RWPE1 (cell line): ENCODE data around the gene CENPQ.
"Not testable (repeated sequence)": the region's sequence is repeated elsewhere in the genome, so short reads cannot be mapped to it uniquely, and the experiment has no call there.

Source experiments
- CTCF ChIA-PET: fragments of 350-600 bp; sonication (Branson Sonifier 250); formaldehyde crosslinking; extraction: SDS; loops from one replicate; lab custom pipeline; 2021; lab: Yijun Ruan, JAX
- POLR2A ChIA-PET: fragments of 400-600 bp; formaldehyde crosslinking; extraction: SDS; loops from one replicate; lab custom pipeline; 2020; ENCODE audit warnings: antibody characterized with exemption; ENCODE audit not compliant: low non-redundant PET; lab: Yijun Ruan, JAX
- DNase-seq: peaks from one replicate; pipeline ENCODE4 v3.0.0; 2012; ENCODE audit warnings: low spot score
- H3K27ac ChIP-seq: fragments of 450-650 bp; 2 replicates; pipeline ENCODE4 v1.5.1; 2017
- TF ChIP-seq, protein P1 (sequence below): fragments of 450-650 bp; conservative IDR thresholded peaks from 2 replicates; pipeline ENCODE4 v1.5.1; 2017; ENCODE audit warnings: low read depth, mild to moderate bottlenecking

The CENPQ gene

DNA sequence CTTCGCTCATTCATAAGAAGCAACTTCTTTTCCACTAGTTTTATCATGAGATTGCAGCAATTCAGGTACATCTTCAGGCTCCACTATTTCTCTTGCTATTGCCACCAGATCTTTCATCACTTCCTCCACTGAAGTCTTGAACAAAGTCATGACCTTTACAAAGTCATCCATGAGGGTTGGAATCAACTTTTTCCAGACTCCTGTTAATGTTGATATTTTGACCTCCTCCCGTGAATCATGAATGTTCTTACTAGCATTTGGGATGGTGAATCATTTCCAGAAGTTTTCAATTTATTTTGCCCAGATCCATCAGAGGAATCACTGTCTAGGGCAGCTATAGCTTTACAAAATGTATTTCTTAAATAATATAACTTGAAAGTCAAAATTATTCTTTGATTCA, 1.5 kb downstream of the CENPQ start:
- DNase-seq, result no peak
- ChIA-PET CTCF (no interaction called here), POLR2A (no interaction called here)
- no peak overlapping the region for H3K27ac ChIP-seq
- TF ChIP-seq, protein P1, sequence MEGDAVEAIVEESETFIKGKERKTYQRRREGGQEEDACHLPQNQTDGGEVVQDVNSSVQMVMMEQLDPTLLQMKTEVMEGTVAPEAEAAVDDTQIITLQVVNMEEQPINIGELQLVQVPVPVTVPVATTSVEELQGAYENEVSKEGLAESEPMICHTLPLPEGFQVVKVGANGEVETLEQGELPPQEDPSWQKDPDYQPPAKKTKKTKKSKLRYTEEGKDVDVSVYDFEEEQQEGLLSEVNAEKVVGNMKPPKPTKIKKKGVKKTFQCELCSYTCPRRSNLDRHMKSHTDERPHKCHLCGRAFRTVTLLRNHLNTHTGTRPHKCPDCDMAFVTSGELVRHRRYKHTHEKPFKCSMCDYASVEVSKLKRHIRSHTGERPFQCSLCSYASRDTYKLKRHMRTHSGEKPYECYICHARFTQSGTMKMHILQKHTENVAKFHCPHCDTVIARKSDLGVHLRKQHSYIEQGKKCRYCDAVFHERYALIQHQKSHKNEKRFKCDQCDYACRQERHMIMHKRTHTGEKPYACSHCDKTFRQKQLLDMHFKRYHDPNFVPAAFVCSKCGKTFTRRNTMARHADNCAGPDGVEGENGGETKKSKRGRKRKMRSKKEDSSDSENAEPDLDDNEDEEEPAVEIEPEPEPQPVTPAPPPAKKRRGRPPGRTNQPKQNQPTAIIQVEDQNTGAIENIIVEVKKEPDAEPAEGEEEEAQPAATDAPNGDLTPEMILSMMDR, result no peak

DNA sequence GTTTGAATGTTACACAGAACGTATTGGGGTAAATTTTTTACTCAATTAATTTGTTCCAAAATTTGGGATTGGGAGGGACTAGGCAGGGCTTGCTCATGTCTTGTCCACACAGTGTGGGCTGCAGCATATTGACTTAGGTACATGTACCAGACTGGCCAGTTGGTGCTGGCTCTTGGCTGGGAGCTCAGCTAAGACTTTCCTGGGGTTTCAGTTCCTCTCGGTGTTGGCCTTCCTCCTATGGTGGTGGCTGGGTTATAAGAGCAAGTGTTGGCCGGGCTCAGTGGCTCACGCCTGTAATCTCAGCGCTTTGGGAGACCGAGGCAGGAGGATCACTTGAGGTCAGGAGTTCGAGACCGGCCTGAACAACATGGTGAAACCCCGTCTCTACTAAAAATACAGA, 4.9 kb downstream of the CENPQ start:
- ChIA-PET POLR2A (no interaction called here), CTCF (no interaction called here)
- DNase-seq, result no peak
- TF ChIP-seq, protein P1, result no peak
- H3K27ac ChIP-seq, result no peak overlapping the region

DNA sequence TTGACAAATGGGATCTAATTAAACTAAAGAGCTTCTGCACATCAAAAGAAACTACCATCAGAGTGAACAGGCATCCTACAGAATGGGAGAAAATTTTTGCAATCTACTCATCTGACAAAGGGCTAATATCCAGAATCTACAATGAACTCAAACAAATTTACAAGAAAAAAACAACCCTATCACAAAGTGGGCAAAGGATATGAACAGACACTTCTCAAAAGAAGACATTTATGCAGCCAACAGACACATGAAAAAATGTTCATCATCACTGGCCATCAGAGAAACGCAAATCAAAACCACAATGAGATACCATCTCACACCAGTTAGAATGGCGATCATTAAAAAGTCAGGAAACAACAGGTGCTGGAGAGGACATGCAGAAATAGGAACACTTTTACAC, 13.4 kb downstream of the CENPQ start:
- CTCF ChIA-PET, DNase-seq, H3K27ac ChIP-seq, POLR2A ChIA-PET: not testable (repeated sequence)

DNA sequence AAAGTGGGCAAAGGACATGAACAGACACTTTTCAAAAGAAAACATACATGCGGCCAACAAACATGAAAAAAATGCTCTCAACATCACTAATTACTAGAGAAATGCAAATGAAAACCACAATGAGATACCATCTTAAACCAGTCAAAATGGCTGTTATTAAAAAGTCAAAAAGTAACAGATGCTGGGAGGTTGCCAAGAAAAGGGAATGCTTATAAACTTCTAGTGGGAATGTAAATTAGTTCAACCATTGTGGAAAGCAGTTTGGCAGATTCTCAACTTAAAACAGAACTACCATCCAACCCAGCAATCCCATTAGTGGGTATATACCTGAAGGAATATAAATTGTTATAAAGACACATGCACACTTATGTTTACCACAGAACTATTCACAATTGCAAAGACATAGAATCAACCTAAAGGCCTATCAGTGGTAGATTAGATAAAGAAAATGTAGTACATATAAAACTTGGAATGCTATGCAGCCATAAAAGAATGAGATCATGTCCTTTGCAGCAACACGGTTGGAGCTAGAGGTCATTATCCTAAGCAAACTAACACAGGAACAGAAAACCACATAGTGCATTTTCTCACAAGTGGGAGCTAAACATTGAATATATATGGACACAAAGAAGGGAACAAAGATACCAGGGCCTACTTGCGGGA, 16.3 kb downstream of the CENPQ start:
- ChIA-PET POLR2A (no interaction called here), CTCF (interaction anchor here (0.8 kb wide), 1 partner anchor 27 kb away, joined by 4 read pairs; no protein-coding TSS in a partner anchor)
- TF ChIP-seq, protein P1, result no peak
- no peak for DNase-seq
- no peak overlapping the region for H3K27ac ChIP-seq

DNA sequence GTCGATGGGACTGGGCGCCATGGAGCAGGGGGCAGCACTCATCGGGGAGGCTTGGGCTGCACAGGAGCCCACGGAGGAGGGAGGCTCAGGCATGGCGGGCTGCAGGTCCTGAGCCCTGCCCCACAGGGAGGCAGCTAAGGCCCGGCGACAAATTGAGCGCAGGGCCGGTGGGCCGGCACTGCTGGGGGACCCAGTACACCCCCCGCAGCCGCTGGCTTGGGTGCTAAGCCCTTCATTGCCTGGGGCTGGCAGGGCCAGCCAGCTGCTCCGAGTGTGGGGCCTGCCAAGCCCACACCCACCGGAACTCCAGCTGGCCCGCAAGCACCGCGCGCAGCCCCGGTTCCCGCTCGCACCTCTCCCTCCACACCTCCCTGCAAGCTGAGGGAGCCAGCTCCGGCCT, 18.7 kb downstream of the CENPQ start:
- H3K27ac ChIP-seq, DNase-seq, CTCF ChIA-PET, POLR2A ChIA-PET: not testable (repeated sequence)

DNA sequence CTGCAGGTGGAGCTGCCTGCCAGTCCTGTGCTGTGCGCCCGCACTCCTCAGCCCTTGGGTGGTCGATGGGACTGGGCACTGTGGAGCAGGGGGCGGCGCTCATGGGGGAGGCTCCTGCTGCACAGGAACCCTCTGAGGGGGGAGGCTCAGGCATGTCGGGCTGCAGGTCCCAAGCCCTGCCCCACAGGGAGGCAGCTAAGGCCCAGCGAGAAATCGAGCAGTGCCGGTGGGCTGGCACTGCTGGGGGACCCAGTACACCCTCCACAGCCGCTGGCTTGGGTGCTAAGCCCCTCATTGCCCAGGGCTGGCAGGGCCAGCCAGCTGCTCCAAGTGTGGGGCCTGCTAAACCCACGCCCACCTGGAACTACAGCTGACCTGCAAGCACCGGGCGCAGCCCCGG, 20.2 kb downstream of the CENPQ start:
- POLR2A ChIA-PET, CTCF ChIA-PET, H3K27ac ChIP-seq, DNase-seq: not testable (repeated sequence)

DNA sequence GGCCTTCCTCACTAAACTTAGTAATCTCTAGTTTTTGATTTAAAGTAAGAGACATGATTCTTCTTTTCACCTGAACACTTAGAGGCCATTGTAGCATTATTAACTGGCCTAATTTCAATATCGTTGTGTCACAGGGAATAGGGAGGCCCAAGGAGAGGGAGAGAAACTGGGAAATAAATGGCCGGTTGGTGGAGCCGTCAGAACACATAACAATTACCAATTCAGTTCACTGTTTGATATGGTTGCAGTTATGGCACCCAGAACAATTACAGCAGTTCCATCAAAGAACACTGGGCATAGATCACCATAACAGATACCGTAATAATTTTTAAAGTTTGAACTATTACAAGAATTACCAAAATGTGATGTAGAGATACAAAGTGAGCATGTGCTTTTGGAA, 27.5 kb downstream of the CENPQ start:
- H3K27ac ChIP-seq, result no peak overlapping the region
- CTCF ChIA-PET, result no interaction called here
- TF ChIP-seq, protein P1, result no peak
- POLR2A ChIA-PET, result no interaction called here
- DNase-seq, result no peak

DNA sequence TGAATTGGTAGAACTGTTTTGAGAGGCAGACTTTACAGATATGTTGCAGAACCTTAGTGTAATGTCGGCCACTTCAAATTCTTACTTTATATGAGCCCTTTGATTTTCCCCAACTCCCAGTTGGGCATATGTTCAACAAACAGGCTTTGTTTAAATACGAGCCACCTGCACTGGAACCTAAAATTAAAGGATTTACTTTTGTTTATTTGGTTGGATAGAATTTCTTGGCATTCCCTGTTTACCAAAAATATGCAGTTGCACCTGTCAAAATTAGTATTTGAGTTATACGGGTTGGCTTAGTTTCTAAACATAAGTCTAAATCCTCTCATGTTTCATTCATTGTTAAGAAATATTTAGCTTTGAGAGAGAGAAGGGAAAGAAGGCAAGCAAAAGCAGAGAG, 34.1 kb downstream of the CENPQ start:
- TF ChIP-seq, protein P1, result no peak
- H3K27ac ChIP-seq, result no peak overlapping the region
- DNase-seq, result no peak
- ChIA-PET CTCF (no interaction called here), POLR2A (no interaction called here)
